NB4 (cell line): ENCODE measurements around the gene TRAPPC6A.

Source experiments
- MYC ChIP-seq: IDR thresholded peaks from 2 replicates; pipeline ENCODE4 v1.6.1; 2011; ENCODE audit warnings: low read depth, low read length
- TF ChIP-seq, protein P1 (sequence below): IDR thresholded peaks from one replicate; pipeline ENCODE4 v1.5.1; 2012; ENCODE audit warnings: low read depth, low read length

DNA sequence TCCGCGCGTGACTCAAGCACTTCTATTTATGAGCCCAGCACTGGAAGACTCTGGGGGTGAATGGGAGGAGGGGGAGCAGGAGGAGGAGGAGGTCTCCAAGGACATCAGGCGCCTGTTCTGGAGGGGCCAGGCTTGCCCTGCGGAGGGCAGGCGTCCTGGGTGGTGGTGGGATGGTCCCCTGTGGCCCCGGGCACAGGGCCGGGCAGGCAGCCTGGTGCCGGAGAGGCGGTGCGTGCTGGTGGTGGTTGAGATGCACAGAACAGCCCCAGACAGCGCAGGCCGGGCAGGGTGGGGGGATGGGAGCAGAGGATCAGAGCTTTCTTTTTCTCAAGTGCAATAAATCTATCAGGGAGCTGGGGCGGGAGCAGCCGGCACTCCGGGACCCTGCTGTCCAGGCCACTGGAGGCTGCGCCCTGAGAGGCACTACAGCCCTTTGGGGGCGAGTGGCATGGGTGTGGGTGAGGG lies 31.3 kb downstream of the TRAPPC6A start:
- TF ChIP-seq, protein P1, sequence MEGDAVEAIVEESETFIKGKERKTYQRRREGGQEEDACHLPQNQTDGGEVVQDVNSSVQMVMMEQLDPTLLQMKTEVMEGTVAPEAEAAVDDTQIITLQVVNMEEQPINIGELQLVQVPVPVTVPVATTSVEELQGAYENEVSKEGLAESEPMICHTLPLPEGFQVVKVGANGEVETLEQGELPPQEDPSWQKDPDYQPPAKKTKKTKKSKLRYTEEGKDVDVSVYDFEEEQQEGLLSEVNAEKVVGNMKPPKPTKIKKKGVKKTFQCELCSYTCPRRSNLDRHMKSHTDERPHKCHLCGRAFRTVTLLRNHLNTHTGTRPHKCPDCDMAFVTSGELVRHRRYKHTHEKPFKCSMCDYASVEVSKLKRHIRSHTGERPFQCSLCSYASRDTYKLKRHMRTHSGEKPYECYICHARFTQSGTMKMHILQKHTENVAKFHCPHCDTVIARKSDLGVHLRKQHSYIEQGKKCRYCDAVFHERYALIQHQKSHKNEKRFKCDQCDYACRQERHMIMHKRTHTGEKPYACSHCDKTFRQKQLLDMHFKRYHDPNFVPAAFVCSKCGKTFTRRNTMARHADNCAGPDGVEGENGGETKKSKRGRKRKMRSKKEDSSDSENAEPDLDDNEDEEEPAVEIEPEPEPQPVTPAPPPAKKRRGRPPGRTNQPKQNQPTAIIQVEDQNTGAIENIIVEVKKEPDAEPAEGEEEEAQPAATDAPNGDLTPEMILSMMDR: no peak
- no peak for TF ChIP-seq MYC
